Activated CD8-positive, alpha-beta memory T cell treated with anti-CD3 and anti-CD28 coated beads for 24 hours (primary cell): ENCODE results near the gene CFAP141.
A peak's percentile ranks its signal among the peaks of the same experiment; 100 is the strongest.

Experiments used
- DNase-seq: peaks from one replicate; pipeline ENCODE4 v3.0.0-alpha.2; 2020

CFAP141 gene

GRCh38 chr1:154170547-154171222, 35.4 kb downstream of the CFAP141 start:
- DNase-seq = no peak

- DNase-seq = no peak
Observed at GRCh38 chr1:154167461-154167860, 38.7 kb downstream of the CFAP141 start.

GRCh38 chr1:154166207-154166606, 39.9 kb downstream of the CFAP141 start:
- no peak for DNase-seq

GRCh38 chr1:154159554-154159953, 46.6 kb downstream of the CFAP141 start:
- DNase-seq = no peak

- DNase-seq = no peak
Observed at GRCh38 chr1:154158307-154159125, 47.6 kb downstream of the CFAP141 start.

GRCh38 chr1:154157520-154158306, 48.4 kb downstream of the CFAP141 start:
- DNase-seq = peak; percentile 77

GRCh38 chr1:154155251-154155650, 50.9 kb downstream of the CFAP141 start:
- no peak for DNase-seq

GRCh38 chr1:154154534-154155191, 51.5 kb downstream of the CFAP141 start, which contains the start of gene NUP210L:
NUP210L (minus strand) TSS chr1:154155073.
- DNase-seq = no peak

- DNase-seq = no peak
Observed at GRCh38 chr1:154154053-154154452, 52.1 kb downstream of the CFAP141 start.

- DNase-seq = no peak
Observed at GRCh38 chr1:154151311-154151710, 54.8 kb downstream of the CFAP141 start.
